ENCODE results near the gene DNAH9.

DNAH9 gene

DNA sequence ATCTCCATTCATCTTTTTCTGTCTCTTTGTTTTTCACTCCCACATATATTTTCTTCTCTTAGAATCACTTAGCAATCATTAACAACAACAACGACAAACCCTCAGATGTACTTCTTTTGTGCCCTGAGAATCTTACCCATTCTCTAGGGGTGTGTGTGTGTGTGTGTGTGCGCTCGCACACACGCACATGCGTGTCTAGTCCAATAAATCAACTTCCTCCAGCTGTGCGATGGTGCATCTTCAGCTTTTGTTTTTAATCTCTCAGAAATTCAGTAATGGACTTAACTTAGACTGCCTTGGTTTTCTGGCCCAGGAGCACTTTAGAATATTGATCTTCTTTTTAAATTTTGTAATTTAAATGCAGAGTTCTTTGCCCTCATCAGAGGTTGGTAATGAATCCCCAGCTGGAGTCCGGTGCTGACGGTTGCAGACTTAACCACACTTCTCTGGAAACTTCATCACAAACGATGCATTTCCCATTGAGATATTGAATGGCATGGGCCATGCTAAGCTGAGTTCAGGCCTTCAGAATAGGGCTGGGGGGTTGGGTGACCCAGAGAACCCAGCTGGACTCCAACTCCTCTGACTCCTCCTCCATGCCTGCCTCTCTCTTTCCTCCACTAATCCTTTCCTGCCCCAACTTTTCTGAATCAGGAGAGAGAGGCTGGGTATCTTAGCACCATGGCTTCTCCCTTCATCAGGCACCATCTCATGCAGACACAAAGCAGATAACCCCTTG is 205.1 kb downstream of the DNAH9 start:
- no peaks in the 10 kb centered on the region for H3K36me3 ChIP-seq

DNA sequence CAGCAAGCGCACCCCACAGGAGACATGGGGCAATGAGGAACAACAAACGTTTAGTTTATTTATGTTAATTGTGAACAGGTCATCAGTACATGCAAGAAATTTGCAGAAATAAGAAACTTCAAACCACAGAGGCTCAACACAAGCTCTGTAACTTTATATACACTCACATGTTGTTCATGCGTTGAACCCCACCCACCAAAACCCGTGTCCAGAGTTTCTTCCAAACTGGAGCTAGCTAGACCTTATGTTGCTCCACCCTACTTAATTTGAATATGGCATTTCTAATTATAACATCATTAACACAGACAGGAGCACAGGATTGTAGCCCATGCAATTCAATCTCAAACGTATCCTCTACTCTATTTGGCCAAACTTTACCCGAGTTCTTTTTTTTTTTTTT is 206.9 kb downstream of the DNAH9 start:
- no peak for TF ChIP-seq Cebpa-rat (IDR thresholded peaks at IDR 0.05)
- H3K4me3 ChIP-seq = no peak overlapping the region
- H3K36me3 ChIP-seq = no peaks in the 10 kb centered on the region
- no peak overlapping the region for H3K4me2 ChIP-seq
- H3K27me3 ChIP-seq = no peaks in the 10 kb centered on the region
- H3K4me1 ChIP-seq = peaks cover 0 to 7% (median 0%) of the 10 kb centered on the region in 10 experiments; a peak in 3 of 20 replicates
- no peak overlapping the region for H3K27ac ChIP-seq
- no peak overlapping the region for H3K9ac ChIP-seq
- no peaks in the 10 kb centered on the region for H3K9me3 ChIP-seq (replicated peaks in 1 of 11)
- H4K20me1 ChIP-seq = no peaks in the 10 kb centered on the region

More for the DNA sequence above, 205.1 kb downstream of the DNAH9 start:
- no peak for TF ChIP-seq Cebpa-rat (IDR thresholded peaks at IDR 0.05)
- Histone ChIP-seq H3K27ac (no peak overlapping the region), H3K4me3 (no peak overlapping the region), H3K4me1 (peaks cover 0 to 7% (median 0%) of the 10 kb centered on the region in 10 experiments; a peak in 3 of 20 replicates), H3K4me2 (peak overlapping the region in 1 of 11 experiments; percentile 25; a peak in 1 of 22 replicates), H3K27me3 (no peaks in the 10 kb centered on the region), H4K20me1 (no peaks in the 10 kb centered on the region), H3K9ac (no peak overlapping the region), H3K9me3 (replicated peaks in 1 of 11) (no peaks in the 10 kb centered on the region)

DNA sequence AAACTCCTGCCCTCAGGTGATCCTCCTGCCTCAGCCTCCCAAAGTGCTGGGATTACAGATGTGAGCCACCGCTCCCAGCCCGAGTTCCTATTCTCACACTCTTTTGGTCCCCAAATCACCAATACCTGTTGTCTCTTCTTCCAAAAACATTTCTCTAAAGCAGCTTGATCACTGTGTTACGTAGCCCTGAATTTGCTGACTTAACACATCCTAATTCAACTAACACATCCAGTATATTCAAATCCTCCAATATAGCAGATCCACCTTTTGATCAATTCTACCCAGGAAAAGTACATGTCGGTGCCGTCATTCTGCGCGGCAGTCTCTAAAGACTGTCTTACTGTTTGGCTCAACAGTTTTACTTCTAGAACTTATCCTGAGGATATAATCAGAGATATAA is 207.7 kb downstream of the DNAH9 start:
- H3K9ac ChIP-seq = no peak overlapping the region
- TF ChIP-seq Cebpa-rat (IDR thresholded peaks at IDR 0.05) = no peak
- peaks cover 0 to 7% (median 0%) of the 10 kb centered on the region in 10 experiments; a peak in 3 of 20 replicates for H3K4me1 ChIP-seq
- H3K27me3 ChIP-seq = no peaks in the 10 kb centered on the region
- H3K27ac ChIP-seq = no peak overlapping the region
- no peaks in the 10 kb centered on the region; a peak in 1 of 22 replicates for H4K20me1 ChIP-seq
- H3K4me2 ChIP-seq = no peak overlapping the region
- no peaks in the 10 kb centered on the region for H3K9me3 ChIP-seq (replicated peaks in 1 of 11)
- H3K4me3 ChIP-seq = no peak overlapping the region
- no peaks in the 10 kb centered on the region for H3K36me3 ChIP-seq

DNA sequence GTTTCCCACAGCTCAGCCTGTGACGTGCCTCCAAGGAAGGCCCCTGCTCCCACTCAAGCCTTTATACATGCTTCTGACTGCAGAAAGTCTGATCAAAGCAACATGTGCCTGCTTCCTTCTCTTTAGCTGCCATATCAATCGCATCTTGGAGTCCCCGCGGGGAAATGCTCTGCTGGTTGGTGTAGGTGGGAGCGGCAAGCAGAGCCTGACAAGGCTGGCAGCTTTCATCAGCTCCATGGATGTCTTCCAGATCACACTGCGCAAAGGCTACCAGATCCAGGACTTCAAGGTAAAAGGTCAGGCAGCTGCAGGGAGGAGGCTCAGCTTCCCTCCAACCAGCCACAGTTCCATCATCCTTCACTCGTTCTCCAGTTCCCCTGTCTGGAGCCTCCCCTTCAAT is 209.3 kb downstream of the DNAH9 start:
- Histone ChIP-seq H3K36me3 (no peaks in the 10 kb centered on the region), H3K27me3 (no peaks in the 10 kb centered on the region), H3K9me3 (replicated peaks in 1 of 11) (no peaks in the 10 kb centered on the region), H3K4me3 (no peak overlapping the region), H3K4me2 (no peak overlapping the region), H3K9ac (no peak overlapping the region), H3K27ac (no peak overlapping the region), H4K20me1 (no peaks in the 10 kb centered on the region; a peak in 1 of 22 replicates), H3K4me1 (peaks cover 0 to 7% (median 0%) of the 10 kb centered on the region in 10 experiments; a peak in 3 of 20 replicates)
- TF ChIP-seq Cebpa-rat (IDR thresholded peaks at IDR 0.05) = no peak

DNA sequence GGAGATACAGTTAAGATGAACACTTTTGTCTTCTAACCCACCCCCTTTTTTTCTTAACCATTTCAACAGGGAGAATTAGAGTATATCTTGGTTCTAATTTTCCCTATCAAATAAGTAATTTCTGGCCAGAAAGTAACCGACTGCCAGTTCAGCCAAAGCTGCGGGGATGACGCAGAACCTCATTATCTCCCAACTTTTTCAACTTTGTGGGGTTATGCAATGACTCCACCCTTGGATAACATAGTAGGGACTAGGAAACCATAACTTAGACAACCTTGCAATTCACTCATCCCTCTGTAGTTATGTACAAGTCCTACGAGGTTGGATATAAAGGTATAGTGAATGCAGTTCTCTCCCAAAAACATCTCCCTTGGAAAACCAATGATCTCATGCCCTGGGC is 215.0 kb downstream of the DNAH9 start:
- Histone ChIP-seq H3K27me3 (no peaks in the 10 kb centered on the region), H3K4me3 (no peak overlapping the region), H3K9me3 (replicated peaks in 1 of 11) (no peaks in the 10 kb centered on the region), H3K9ac (no peak overlapping the region), H3K27ac (no peak overlapping the region), H3K4me2 (no peak overlapping the region), H3K4me1 (peaks cover 0 to 17% (median 13%) of the 10 kb centered on the region in 10 experiments; a peak in 9 of 20 replicates), H4K20me1 (no peaks in the 10 kb centered on the region; a peak in 1 of 22 replicates), H3K36me3 (no peaks in the 10 kb centered on the region)
- TF ChIP-seq Cebpa-rat (IDR thresholded peaks at IDR 0.05) = no peak

DNA sequence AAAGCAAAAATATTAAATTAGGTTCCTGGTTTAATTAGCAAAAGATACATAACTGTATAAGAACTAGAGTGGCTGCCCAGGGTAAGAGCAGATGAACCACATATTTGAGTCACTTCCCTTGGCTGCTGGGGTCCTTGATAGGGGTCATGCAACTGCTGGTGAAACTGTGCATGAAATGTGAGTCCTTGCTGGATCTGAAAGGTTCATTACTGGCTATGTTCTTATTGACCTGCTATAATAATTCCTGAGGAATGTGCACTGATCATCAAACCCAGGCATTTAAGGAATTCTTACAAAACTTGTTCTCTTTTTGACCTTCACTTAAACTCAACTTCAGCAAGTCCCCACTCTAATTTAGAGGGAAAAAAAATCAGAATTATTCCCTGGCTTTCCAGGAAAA is 215.6 kb downstream of the DNAH9 start:
- H3K9ac ChIP-seq = no peak overlapping the region
- H3K36me3 ChIP-seq = no peaks in the 10 kb centered on the region
- no peak overlapping the region for H3K27ac ChIP-seq
- TF ChIP-seq Cebpa-rat (IDR thresholded peaks at IDR 0.05) = no peak
- H3K4me2 ChIP-seq = no peak overlapping the region; a peak in 1 of 22 replicates
- H3K27me3 ChIP-seq = no peaks in the 10 kb centered on the region
- H3K9me3 ChIP-seq (replicated peaks in 1 of 11) = no peaks in the 10 kb centered on the region
- H3K4me3 ChIP-seq = no peak overlapping the region
- H3K4me1 ChIP-seq = peaks cover 0 to 17% (median 13%) of the 10 kb centered on the region in 10 experiments; a peak in 9 of 20 replicates
- H4K20me1 ChIP-seq = no peaks in the 10 kb centered on the region; a peak in 1 of 22 replicates

DNA sequence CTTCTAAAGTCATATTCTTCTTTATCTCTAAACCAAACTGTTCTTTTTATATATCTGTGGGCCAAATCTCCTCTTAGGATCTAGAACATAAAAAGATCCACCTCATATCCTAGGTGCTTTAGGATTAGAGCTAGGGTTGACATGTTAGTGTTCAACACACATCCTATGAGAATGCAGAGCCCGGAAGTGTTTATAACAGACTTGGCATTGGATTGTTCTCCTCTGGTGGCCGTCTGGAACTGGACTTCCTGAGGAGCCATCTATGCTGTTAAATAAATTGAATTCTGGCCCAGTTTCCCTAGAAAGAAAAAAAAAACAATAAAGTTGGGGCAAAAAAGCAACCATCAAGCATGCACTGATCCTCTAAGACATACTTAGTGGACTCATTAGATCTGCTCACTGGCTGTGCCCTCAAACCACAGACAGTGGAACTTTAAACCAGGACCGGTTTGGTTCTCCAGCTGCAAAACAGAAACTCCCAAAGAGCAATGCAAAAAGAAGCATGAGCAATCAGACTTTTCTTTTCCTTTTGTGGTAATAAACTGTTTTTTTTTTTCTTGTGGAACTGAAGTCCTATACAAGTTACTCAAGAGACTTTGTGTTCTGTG is 216.5 kb downstream of the DNAH9 start:
- Histone ChIP-seq H3K27ac (no peak overlapping the region), H3K4me3 (no peak overlapping the region), H3K9me3 (replicated peaks in 1 of 11) (no peaks in the 10 kb centered on the region), H4K20me1 (no peaks in the 10 kb centered on the region; a peak in 1 of 22 replicates), H3K27me3 (no peaks in the 10 kb centered on the region), H3K36me3 (no peaks in the 10 kb centered on the region), H3K9ac (no peak overlapping the region), H3K4me1 (peaks cover 0 to 17% (median 13%) of the 10 kb centered on the region in 10 experiments; a peak in 9 of 20 replicates), H3K4me2 (peak overlapping the region in 8 of 11 experiments; percentile 1 to 52 (median 32); a peak in 12 of 22 replicates)
- no peak for TF ChIP-seq Cebpa-rat (IDR thresholded peaks at IDR 0.05)

DNA sequence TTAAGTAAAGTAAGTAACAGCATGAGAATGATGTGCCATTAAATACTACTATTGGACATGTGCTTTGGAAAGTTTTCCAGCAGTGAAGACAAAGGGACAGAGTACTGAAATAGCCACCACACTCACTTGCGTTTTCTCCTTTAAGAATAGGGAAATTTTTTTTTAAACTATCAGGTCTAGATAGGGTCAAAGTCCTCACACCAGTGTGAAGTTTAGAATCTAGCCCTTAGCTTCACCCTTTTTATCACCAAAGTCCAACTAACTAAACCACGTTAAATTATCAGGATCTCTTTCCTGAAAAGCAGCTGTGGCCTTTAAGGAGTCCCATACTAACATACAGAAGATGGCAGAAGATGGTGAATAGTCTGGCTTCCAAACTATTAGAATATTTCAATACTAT is 218.1 kb downstream of the DNAH9 start:
- Histone ChIP-seq H3K27me3 (no peaks in the 10 kb centered on the region), H3K4me3 (no peak overlapping the region), H3K27ac (no peak overlapping the region), H3K4me2 (no peak overlapping the region), H3K4me1 (peaks cover 0 to 17% (median 13%) of the 10 kb centered on the region in 10 experiments; a peak in 9 of 20 replicates), H3K36me3 (no peaks in the 10 kb centered on the region), H3K9ac (no peak overlapping the region), H3K9me3 (replicated peaks in 1 of 11) (no peaks in the 10 kb centered on the region), H4K20me1 (no peaks in the 10 kb centered on the region)
- no peak for TF ChIP-seq Cebpa-rat (IDR thresholded peaks at IDR 0.05)

DNA sequence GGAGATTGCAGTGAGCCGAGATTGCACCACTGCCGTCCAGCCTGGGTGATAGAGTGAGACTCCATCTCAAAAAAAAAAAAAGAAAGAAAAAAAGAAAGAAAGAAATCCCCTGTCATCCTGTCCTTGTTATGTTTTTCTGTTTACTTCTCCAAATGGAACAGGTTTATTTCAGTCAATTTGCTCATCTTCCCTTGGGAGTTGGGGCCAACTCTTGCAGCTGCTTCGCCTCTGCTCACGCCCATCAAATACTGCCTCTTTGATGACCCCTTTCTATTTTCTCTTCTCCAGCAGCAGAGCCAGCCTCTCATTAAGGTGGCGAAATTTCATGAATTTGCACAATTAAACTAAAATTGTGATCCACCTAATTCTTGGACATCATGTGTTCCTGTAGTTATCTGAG is 225.6 kb downstream of the DNAH9 start:
- Histone ChIP-seq H3K27ac (peak overlapping the region in 7 of 11 experiments; percentile 43 to 84 (median 74); a peak in 14 of 22 replicates), H3K36me3 (no peaks in the 10 kb centered on the region), H3K9ac (peak overlapping the region in 5 of 11 experiments; percentile 22 to 65 (median 57); a peak in 8 of 22 replicates), H3K4me1 (peaks cover 6 to 36% (median 32%) of the 10 kb centered on the region in 10 experiments; a peak in 19 of 20 replicates), H3K4me2 (peak overlapping the region; percentile 16 to 94 (median 72); a peak in 20 of 22 replicates), H4K20me1 (no peaks in the 10 kb centered on the region), H3K27me3 (no peaks in the 10 kb centered on the region), H3K4me3 (peak overlapping the region in 3 of 10 experiments; percentile 2 to 13 (median 12); a peak in 2 of 20 replicates), H3K9me3 (replicated peaks in 1 of 11) (peaks cover 0 to 12% (median 5%) of the 10 kb centered on the region in 11 experiments; a peak in 9 of 22 replicates)
- TF ChIP-seq Cebpa-rat (IDR thresholded peaks at IDR 0.05) = peak in 3 of 11 experiments; percentile 45 to 62 (median 52); a peak in 7 of 22 replicates

All from BLaER1 treated with 17β-estradiol and CSF1 and Interleukin-3, amounts not matched to agents 10 nM and 100 nM (cell line).